ENCODE data around the gene ANHX.
"Not testable (repeated sequence)": the region's sequence is repeated elsewhere in the genome, so short reads cannot be mapped to it uniquely, and the experiment has no call there.

DNA sequence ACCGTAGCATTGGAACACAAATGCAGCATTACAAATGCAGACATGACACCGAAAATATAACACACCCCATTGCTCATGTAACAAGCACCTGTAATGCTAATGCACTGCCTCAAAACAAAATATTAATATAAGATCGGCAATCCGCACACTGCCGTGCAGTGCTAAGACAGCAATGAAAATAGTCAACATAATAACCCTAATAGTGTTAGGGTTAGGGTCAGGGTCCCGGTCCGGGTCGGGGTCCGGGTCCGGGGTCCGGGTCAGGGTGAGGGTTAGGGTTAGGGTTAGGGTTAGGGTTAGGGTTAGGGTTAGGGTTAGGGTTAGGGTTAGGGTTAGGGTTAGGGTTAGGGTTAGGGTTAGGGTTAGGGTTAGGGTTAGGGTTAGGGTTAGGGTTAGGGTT lies 29.0 kb upstream of the ANHX start:
- TF ChIP-seq, protein P1, sequence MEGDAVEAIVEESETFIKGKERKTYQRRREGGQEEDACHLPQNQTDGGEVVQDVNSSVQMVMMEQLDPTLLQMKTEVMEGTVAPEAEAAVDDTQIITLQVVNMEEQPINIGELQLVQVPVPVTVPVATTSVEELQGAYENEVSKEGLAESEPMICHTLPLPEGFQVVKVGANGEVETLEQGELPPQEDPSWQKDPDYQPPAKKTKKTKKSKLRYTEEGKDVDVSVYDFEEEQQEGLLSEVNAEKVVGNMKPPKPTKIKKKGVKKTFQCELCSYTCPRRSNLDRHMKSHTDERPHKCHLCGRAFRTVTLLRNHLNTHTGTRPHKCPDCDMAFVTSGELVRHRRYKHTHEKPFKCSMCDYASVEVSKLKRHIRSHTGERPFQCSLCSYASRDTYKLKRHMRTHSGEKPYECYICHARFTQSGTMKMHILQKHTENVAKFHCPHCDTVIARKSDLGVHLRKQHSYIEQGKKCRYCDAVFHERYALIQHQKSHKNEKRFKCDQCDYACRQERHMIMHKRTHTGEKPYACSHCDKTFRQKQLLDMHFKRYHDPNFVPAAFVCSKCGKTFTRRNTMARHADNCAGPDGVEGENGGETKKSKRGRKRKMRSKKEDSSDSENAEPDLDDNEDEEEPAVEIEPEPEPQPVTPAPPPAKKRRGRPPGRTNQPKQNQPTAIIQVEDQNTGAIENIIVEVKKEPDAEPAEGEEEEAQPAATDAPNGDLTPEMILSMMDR (conservative IDR thresholded peaks at IDR 0.05; ENCODE audit: low read length): not testable (repeated sequence)
- TF ChIP-seq EZH2phosphoT487 (IDR thresholded peaks at IDR 0.05; ENCODE audit: borderline replicate concordance, low read depth, low read length): not testable (repeated sequence)
